ENCODE results near the gene RELL2.

RELL2 gene

GRCh38 chr5:141637123-141637766 is 448 bp downstream of the RELL2 start:
- H3K79me2 ChIP-seq (ENCODE audit: control insufficient read depth, insufficient read depth, low read length, unreplicated experiment): peaks cover 41% of the 10 kb centered on the region
- peaks cover 8% of the 10 kb centered on the region for H3K36me3 ChIP-seq (ENCODE audit: insufficient read depth, low read length)
- peak overlapping the region; percentile 88 for H2AFZ ChIP-seq (ENCODE audit: low read length, unreplicated experiment)
- H3K27me3 ChIP-seq (ENCODE audit: insufficient read depth, low read length): no peaks in the 10 kb centered on the region
- H3K4me1 ChIP-seq (ENCODE audit: control insufficient read depth, insufficient read depth, low read length, unreplicated experiment): peaks cover 29% of the 10 kb centered on the region
- peak overlapping the region; percentile 78 for H3K4me3 ChIP-seq (ENCODE audit: low read depth, low read length)
- H3K27ac ChIP-seq (ENCODE audit: low read depth, low read length): no peak overlapping the region

GRCh38 chr5:141637767-141638419 is 1.1 kb downstream of the RELL2 start:
- H3K36me3 ChIP-seq (ENCODE audit: insufficient read depth, low read length): 0 out of 2 replicates have a peak, but pooled peaks cover 1% of the 10 kb centered on the region

GRCh38 chr5:141638771-141639170 is 2.0 kb downstream of the RELL2 start:
- Histone ChIP-seq H3K79me2 (ENCODE audit: control insufficient read depth, insufficient read depth, low read length, unreplicated experiment) (peaks cover 29% of the 10 kb centered on the region), H2AFZ (ENCODE audit: low read length, unreplicated experiment) (no peak overlapping the region), H3K4me3 (ENCODE audit: low read depth, low read length) (no peak overlapping the region), H3K27me3 (ENCODE audit: insufficient read depth, low read length) (no peaks in the 10 kb centered on the region), H3K27ac (ENCODE audit: low read depth, low read length) (no peak overlapping the region), H3K4me1 (ENCODE audit: control insufficient read depth, insufficient read depth, low read length, unreplicated experiment) (peaks cover 29% of the 10 kb centered on the region), H3K36me3 (ENCODE audit: insufficient read depth, low read length) (no peaks in the 10 kb centered on the region)

More at GRCh38 chr5:141637767-141638419, 1.1 kb downstream of the RELL2 start:
- Histone ChIP-seq H2AFZ (ENCODE audit: low read length, unreplicated experiment) (peak overlapping the region; percentile 88), H3K4me1 (ENCODE audit: control insufficient read depth, insufficient read depth, low read length, unreplicated experiment) (peaks cover 29% of the 10 kb centered on the region), H3K4me3 (ENCODE audit: low read depth, low read length) (peak overlapping the region; percentile 78), H3K27me3 (ENCODE audit: insufficient read depth, low read length) (no peaks in the 10 kb centered on the region), H3K27ac (ENCODE audit: low read depth, low read length) (no peak overlapping the region), H3K79me2 (ENCODE audit: control insufficient read depth, insufficient read depth, low read length, unreplicated experiment) (peaks cover 34% of the 10 kb centered on the region)

- H3K27me3 ChIP-seq (ENCODE audit: insufficient read depth, low read length): no peaks in the 10 kb centered on the region
- H3K27ac ChIP-seq (ENCODE audit: low read depth, low read length): no peak overlapping the region
- no peak overlapping the region for H2AFZ ChIP-seq (ENCODE audit: low read length, unreplicated experiment)
- no peaks in the 10 kb centered on the region for H3K36me3 ChIP-seq (ENCODE audit: insufficient read depth, low read length)
- no peak overlapping the region for H3K4me3 ChIP-seq (ENCODE audit: low read depth, low read length)
- H3K4me1 ChIP-seq (ENCODE audit: control insufficient read depth, insufficient read depth, low read length, unreplicated experiment): peaks cover 25% of the 10 kb centered on the region
- H3K79me2 ChIP-seq (ENCODE audit: control insufficient read depth, insufficient read depth, low read length, unreplicated experiment): peaks cover 21% of the 10 kb centered on the region
These were observed 2.7 kb downstream of the RELL2 start for GRCh38 chr5:141639357-141640050.

GRCh38 chr5:141640051-141640415 is 3.2 kb downstream of the RELL2 start:
- H3K4me3 ChIP-seq (ENCODE audit: low read depth, low read length): no peak overlapping the region
- no peaks in the 10 kb centered on the region for H3K27me3 ChIP-seq (ENCODE audit: insufficient read depth, low read length)
- H3K27ac ChIP-seq (ENCODE audit: low read depth, low read length): no peak overlapping the region
- H3K4me1 ChIP-seq (ENCODE audit: control insufficient read depth, insufficient read depth, low read length, unreplicated experiment): peaks cover 21% of the 10 kb centered on the region
- H3K36me3 ChIP-seq (ENCODE audit: insufficient read depth, low read length): no peaks in the 10 kb centered on the region
- H3K79me2 ChIP-seq (ENCODE audit: control insufficient read depth, insufficient read depth, low read length, unreplicated experiment): peaks cover 16% of the 10 kb centered on the region
- H2AFZ ChIP-seq (ENCODE audit: low read length, unreplicated experiment): no peak overlapping the region

- H3K4me1 ChIP-seq (ENCODE audit: control insufficient read depth, insufficient read depth, low read length, unreplicated experiment): peaks cover 14% of the 10 kb centered on the region
- H3K36me3 ChIP-seq (ENCODE audit: insufficient read depth, low read length): no peaks in the 10 kb centered on the region
- peaks cover 9% of the 10 kb centered on the region for H3K79me2 ChIP-seq (ENCODE audit: control insufficient read depth, insufficient read depth, low read length, unreplicated experiment)
- H2AFZ ChIP-seq (ENCODE audit: low read length, unreplicated experiment): no peak overlapping the region
- no peak overlapping the region for H3K27ac ChIP-seq (ENCODE audit: low read depth, low read length)
- no peak overlapping the region for H3K4me3 ChIP-seq (ENCODE audit: low read depth, low read length)
- H3K27me3 ChIP-seq (ENCODE audit: insufficient read depth, low read length): no peaks in the 10 kb centered on the region
These were observed 3.9 kb downstream of the RELL2 start for GRCh38 chr5:141640698-141641097.

- H3K36me3 ChIP-seq (ENCODE audit: insufficient read depth, low read length): no peaks in the 10 kb centered on the region
- no peaks in the 10 kb centered on the region for H3K27me3 ChIP-seq (ENCODE audit: insufficient read depth, low read length)
- peaks cover 12% of the 10 kb centered on the region for H3K4me1 ChIP-seq (ENCODE audit: control insufficient read depth, insufficient read depth, low read length, unreplicated experiment)
- peak overlapping the region; percentile 17; the same call in 1 of the 2 replicates for H3K27ac ChIP-seq (ENCODE audit: low read depth, low read length)
- H2AFZ ChIP-seq (ENCODE audit: low read length, unreplicated experiment): no peak overlapping the region
- H3K79me2 ChIP-seq (ENCODE audit: control insufficient read depth, insufficient read depth, low read length, unreplicated experiment): no peaks in the 10 kb centered on the region
- no peak overlapping the region for H3K4me3 ChIP-seq (ENCODE audit: low read depth, low read length)
These were observed 5.0 kb downstream of the RELL2 start for GRCh38 chr5:141641634-141642267.

- Histone ChIP-seq H3K27me3 (ENCODE audit: insufficient read depth, low read length) (no peaks in the 10 kb centered on the region), H3K79me2 (ENCODE audit: control insufficient read depth, insufficient read depth, low read length, unreplicated experiment) (no peaks in the 10 kb centered on the region), H3K36me3 (ENCODE audit: insufficient read depth, low read length) (no peaks in the 10 kb centered on the region), H2AFZ (ENCODE audit: low read length, unreplicated experiment) (no peak overlapping the region), H3K4me1 (ENCODE audit: control insufficient read depth, insufficient read depth, low read length, unreplicated experiment) (peaks cover 16% of the 10 kb centered on the region), H3K4me3 (ENCODE audit: low read depth, low read length) (no peak overlapping the region), H3K27ac (ENCODE audit: low read depth, low read length) (no peak overlapping the region)
These were observed 9.2 kb downstream of the RELL2 start for GRCh38 chr5:141646026-141646425.

GRCh38 chr5:141647242-141647641 is 10.4 kb downstream of the RELL2 start:
- Histone ChIP-seq H2AFZ (ENCODE audit: low read length, unreplicated experiment) (no peak overlapping the region), H3K4me1 (ENCODE audit: control insufficient read depth, insufficient read depth, low read length, unreplicated experiment) (peaks cover 12% of the 10 kb centered on the region), H3K4me3 (ENCODE audit: low read depth, low read length) (no peak overlapping the region), H3K36me3 (ENCODE audit: insufficient read depth, low read length) (no peaks in the 10 kb centered on the region), H3K79me2 (ENCODE audit: control insufficient read depth, insufficient read depth, low read length, unreplicated experiment) (no peaks in the 10 kb centered on the region), H3K27me3 (ENCODE audit: insufficient read depth, low read length) (no peaks in the 10 kb centered on the region), H3K27ac (ENCODE audit: low read depth, low read length) (no peak overlapping the region)

GRCh38 chr5:141647851-141648250 is 11.1 kb downstream of the RELL2 start:
- no peak overlapping the region for H2AFZ ChIP-seq (ENCODE audit: low read length, unreplicated experiment)
- H3K4me1 ChIP-seq (ENCODE audit: control insufficient read depth, insufficient read depth, low read length, unreplicated experiment): peaks cover 12% of the 10 kb centered on the region
- no peaks in the 10 kb centered on the region for H3K27me3 ChIP-seq (ENCODE audit: insufficient read depth, low read length)
- no peak overlapping the region for H3K4me3 ChIP-seq (ENCODE audit: low read depth, low read length)
- H3K79me2 ChIP-seq (ENCODE audit: control insufficient read depth, insufficient read depth, low read length, unreplicated experiment): no peaks in the 10 kb centered on the region
- no peaks in the 10 kb centered on the region for H3K36me3 ChIP-seq (ENCODE audit: insufficient read depth, low read length)
- H3K27ac ChIP-seq (ENCODE audit: low read depth, low read length): no peak overlapping the region

All from ACC112 (cell line).